Measurements from ENCODE around the gene EHMT1. TPM values are rescaled to one million over a fixed set of nuclear protein-coding genes. Genes with fewer than 3 reads are reported as not detected.
"Not testable (repeated sequence)": the region's sequence is repeated elsewhere in the genome, so short reads cannot be mapped to it uniquely, and the experiment has no call there.

EHMT1 gene
- polyA plus RNA-seq, 10 donors, result 35.8 to 56.6 (median 46.2) TPM

- not testable (repeated sequence) for DNase-seq
These were observed 265.2 kb downstream of the EHMT1 start for GRCh38 chr9:137883977-137884376.

DNA sequence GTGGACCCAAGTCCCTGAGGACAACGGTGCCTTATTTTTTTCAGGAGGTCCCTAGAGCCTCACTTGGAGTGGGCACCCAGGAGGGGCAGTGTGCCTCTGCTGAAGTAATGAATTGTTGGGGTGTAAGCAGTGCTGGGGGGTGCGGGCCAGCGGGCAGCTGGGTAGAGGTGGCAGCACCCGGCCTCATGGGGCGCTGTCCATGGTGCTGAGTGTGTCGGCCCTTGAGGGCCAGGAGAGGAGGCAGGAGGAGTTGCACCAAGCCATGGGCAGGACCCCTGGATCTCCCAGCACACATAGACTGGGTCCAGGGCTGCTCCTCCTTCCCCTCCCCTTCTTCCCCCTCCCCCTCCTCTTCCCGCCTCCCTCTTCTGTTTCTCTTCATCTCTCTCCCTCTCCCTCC lies 265.7 kb downstream of the EHMT1 start:
- not testable (repeated sequence) for DNase-seq

GRCh38 chr9:137885121-137885520 lies 266.3 kb downstream of the EHMT1 start:
- not testable (repeated sequence) for DNase-seq

Other genes starting within 250 kb of the EHMT1 start
- gene EXD3, start 195.8 kb upstream of the EHMT1 start, polyA plus RNA-seq (ENCODE audit: insufficient read length in 10 of 10), result 10 to 100 TPM in 3 of 10 donors, 1 to 10 TPM in 7; 8.2 to 14.1 (median 9.3) TPM
- gene NOXA1, start 195.6 kb upstream of the EHMT1 start, polyA plus RNA-seq (ENCODE audit: insufficient read length in 10 of 10), result 1 to 10 TPM; 1.1 to 2.6 (median 1.9) TPM
- gene ENTPD8, start 177.6 kb upstream of the EHMT1 start, polyA plus RNA-seq (ENCODE audit: insufficient read length in 10 of 10), result under 1 TPM; 0.17 to 0.71 (median 0.32) TPM
- 10 to 100 TPM; 17.1 to 30.9 (median 20.2) TPM for gene NSMF, start 159.7 kb upstream of the EHMT1 start, polyA plus RNA-seq (ENCODE audit: insufficient read length in 10 of 10)
- 1 to 10 TPM; 1.1 to 4.1 (median 2.2) TPM for gene PNPLA7, start 68.6 kb upstream of the EHMT1 start, polyA plus RNA-seq (ENCODE audit: insufficient read length in 10 of 10)
- gene MRPL41, start 67.1 kb upstream of the EHMT1 start, polyA plus RNA-seq (ENCODE audit: insufficient read length in 10 of 10), result 10 to 100 TPM; 17.7 to 39.4 (median 22.2) TPM
- 10 to 100 TPM; 18.3 to 45.4 (median 24.8) TPM for gene DPH7, start 40.1 kb upstream of the EHMT1 start, polyA plus RNA-seq (ENCODE audit: insufficient read length in 10 of 10)
- 10 to 100 TPM; 13.3 to 25.1 (median 17.3) TPM for gene ZMYND19, start 28.5 kb upstream of the EHMT1 start, polyA plus RNA-seq (ENCODE audit: insufficient read length in 10 of 10)
- gene ARRDC1, start 13.3 kb upstream of the EHMT1 start, polyA plus RNA-seq (ENCODE audit: insufficient read length in 10 of 10), result 10 to 100 TPM; 22.3 to 39.6 (median 33.2) TPM

Measured in muscle of back (tissue), 11 donors.